GM19043 (cell line): ENCODE data around the gene LAMA2.

Experiments
- ATAC-seq: cut with Tn5 transposase; IDR thresholded peaks from one replicate; pipeline ENCODE4 v1.9.1; 2021; ENCODE audit warnings: low read depth; ENCODE audit not compliant: unreplicated experiment

The LAMA2 gene

DNA sequence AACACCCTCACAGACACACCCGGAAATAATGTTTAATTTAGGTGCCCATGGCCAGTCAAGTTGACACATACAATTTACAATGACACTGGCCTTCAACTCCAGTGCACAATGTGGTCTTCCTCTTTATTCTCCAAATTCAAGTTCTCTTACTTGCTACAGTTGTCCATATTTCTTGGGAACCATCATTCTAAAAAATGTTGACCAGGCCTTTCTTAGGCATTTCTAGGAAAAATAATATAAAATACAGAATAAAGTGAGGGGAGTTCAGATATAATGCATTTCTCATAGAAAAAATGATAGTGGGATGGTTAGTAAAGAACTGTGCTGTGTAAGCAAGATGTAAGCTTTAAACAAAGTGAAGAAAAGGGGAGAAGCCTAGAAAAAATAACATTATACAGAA lies 528.2 kb downstream of the LAMA2 start:
- no peak for ATAC-seq

DNA sequence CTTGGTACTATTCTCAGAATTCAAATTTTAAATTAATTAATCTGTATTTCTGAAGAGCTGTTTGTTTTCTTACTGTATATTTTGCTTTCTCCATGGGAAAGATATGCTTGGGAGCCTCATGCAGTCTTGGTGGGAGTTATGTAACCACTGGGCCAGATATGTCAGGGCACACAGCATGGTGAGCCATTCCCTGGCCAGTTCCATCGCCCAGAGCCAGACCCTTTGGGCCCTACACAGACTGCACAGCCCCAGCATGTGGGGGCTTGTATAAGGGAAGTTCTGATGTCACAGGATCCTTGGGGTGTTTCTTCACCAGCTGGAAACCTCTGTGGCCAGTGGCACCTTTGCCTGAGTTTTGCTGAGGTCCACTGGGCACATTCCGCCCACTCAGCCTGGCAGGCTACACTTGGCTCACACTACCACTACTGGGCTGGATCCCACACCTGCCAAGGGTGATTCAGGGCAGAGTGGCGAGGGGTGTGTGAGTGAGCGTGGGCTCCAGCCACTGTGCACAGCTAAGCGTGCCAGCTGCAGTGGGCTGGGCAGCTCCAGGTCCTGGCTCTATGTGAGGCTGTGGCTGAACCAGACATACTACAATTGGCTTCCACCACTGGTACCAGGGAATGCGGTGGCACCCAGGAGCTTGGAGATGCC lies 533.5 kb downstream of the LAMA2 start:
- ATAC-seq: no peak

DNA sequence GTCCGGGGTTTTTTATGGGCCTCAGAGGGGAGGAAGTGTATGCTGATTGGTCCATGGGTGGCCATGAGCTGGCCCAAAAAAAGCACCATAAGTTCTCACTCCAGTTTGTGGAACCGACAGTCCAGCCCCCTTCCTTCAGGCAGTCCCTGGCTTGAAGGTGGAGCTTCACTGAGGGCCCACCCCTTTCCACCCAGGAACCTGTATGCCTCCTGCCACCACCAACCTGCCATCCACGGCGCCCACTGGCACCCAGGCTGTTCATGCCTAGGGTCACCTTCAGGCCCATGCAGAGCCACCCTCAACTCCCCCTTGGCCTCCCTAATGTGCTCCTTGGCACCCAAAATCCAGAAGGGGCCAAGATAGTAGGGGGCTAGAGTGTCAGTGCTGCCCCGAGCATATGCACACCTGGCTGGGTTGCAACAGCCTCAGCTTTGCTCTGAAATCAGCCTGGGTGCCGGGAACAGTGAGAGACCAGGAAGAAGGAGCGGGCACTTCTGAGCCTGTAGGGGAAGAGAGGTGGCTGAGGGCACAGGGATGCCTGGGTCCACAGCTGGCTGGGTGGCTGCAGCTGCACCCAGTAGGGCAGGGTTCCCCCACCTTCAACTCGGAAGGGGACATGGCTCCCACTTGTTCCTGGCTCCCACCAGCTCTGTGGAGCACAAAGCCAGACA lies 534.6 kb downstream of the LAMA2 start:
- no peak for ATAC-seq

- ATAC-seq: no peak
Measured at GRCh38 chr6:129419324-129419723, 536.4 kb downstream of the LAMA2 start.

GRCh38 chr6:129426343-129426742 lies 543.4 kb downstream of the LAMA2 start:
- no peak for ATAC-seq

DNA sequence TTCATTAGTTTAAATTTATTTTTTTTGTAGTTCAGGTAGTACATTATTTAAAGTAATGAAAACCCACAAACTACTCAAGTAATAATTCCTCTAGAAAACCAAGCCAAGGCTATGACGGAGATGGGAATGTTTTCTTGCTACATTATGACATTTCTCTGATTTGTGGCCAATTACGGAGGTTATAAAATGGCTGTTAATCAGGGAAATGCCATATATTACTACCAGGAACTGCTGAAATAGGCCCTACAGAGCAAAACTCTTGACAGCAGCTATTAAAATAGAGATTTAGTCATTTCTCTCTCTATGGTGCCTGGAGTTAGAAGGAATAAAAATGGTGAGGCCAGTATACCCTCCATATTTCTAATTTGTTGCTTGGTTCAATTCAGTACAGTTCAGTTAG lies 547.0 kb downstream of the LAMA2 start:
- no peak for ATAC-seq

- no peak for ATAC-seq
Measured at GRCh38 chr6:129432738-129433137, 549.8 kb downstream of the LAMA2 start.

GRCh38 chr6:129434091-129434490 lies 551.2 kb downstream of the LAMA2 start:
- no peak for ATAC-seq

- ATAC-seq: no peak
Measured at GRCh38 chr6:129440691-129441090, 557.8 kb downstream of the LAMA2 start.

GRCh38 chr6:129444683-129445082 lies 561.7 kb downstream of the LAMA2 start:
- ATAC-seq: no peak

- no peak for ATAC-seq
Measured at GRCh38 chr6:129446272-129447197, 563.6 kb downstream of the LAMA2 start.

- no peak for ATAC-seq
Measured at GRCh38 chr6:129447198-129447565, 564.2 kb downstream of the LAMA2 start.

- peak; percentile 100 for ATAC-seq
Measured at GRCh38 chr6:129448965-129449364, 566.0 kb downstream of the LAMA2 start.

DNA sequence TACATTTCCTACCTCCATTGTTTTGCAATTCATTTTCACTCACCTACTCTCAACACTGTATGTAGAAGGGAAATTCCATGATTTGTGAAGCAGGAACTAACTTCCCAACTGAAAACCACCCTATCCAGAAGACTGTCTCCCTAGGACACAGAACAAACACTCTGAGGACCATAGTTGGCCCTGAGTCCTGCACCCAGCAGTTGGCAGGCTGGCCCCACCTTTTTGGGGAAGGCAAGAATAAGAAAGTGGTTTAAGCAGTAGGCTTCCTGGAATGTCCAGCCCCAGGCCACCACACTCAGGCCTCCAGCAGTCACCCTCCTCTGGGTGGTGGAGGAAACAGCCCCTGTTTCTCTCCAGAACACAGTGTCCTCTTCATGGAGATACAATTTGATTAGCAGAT lies 568.2 kb downstream of the LAMA2 start:
- ATAC-seq: no peak

- no peak for ATAC-seq
Measured at GRCh38 chr6:129453073-129453472, 570.1 kb downstream of the LAMA2 start.

DNA sequence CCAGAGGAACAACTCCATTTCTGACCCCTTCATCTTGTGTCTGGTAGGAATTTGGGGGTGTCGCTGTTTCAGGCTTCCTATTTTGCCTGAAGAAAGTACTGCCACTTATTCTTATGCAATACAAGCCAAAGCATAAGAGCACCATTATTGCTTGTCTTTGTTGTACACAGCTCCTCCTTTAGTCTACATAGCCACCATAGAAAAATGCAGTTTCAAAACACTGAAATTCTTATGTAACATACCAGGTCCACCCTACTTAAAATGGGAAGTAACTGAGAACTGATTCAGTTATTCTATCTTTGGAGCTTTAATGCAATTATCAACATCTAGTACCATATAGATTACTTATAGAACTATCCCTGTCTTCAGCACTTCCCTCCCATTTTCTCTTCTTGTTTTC lies 571.5 kb downstream of the LAMA2 start:
- no peak for ATAC-seq

GRCh38 chr6:129455126-129455769 lies 572.3 kb downstream of the LAMA2 start:
- ATAC-seq: no peak

DNA sequence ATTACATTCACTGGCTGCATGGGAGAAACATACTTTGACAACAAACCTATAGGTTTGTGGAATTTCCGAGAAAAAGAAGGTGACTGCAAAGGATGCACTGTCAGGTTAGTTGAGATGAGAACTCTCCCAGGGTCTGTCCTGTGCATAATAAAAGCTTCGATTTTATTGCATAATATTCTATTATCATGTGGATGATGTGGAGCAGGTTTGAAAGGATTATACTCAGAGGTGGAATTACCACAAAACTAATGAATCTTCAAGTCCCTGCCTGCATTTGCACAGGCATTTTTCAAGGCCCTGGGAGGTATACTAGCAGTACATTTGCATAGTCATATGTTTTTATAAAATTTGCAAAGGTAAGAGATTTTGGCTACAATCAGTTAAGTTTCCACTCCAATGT lies 577.3 kb downstream of the LAMA2 start:
- no peak for ATAC-seq

DNA sequence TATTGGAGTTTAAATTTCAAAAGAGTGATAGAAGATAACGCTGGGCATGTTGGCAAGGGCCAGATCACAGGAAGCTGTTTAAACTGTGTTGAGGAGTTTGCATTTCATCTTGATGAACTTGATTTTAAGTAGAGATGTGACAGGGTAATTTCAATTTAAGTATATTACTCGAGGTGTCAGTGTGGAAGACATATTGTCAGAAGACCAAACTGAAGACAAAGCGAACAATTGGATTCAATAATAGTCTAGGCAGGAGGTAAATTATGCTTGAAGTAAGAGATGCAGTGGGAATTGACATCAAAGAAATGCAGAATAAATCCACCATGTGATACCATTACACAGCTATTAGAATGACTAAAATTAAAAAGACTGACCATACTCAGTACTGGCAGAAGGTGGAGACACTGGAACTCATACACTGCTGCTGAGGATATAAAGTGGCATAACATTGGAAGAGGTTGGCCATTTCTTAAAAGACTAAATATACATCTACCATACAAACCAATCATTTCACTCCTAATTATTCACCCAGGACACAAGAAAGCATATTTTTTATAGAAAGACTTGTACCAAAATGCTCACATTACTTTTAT lies 586.2 kb downstream of the LAMA2 start:
- ATAC-seq: no peak

DNA sequence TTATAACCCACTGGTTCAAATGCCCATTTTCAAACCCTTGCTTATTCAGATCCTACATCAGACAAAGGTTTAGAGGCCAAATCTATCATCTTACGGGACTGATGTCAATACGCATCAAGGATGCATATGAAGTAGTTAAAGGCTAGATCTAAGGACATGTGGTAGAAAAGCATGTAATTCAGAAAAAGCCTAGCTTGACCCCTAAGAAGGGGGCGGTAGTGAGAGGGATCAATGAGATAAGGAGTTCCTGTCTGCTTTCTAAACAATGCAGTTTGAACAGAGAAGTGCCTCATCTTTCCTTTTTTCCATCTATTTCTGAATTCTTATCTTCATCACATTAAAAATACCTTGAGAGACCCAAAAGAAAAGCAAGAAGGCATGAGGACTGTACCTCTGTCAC lies 589.3 kb downstream of the LAMA2 start:
- ATAC-seq: no peak

- ATAC-seq: no peak
Measured at GRCh38 chr6:129473546-129473945, 590.6 kb downstream of the LAMA2 start.
